HCT116 (cell line): ENCODE data around the gene IGF2. TPM values are rescaled to one million over a fixed set of nuclear protein-coding genes. Genes with fewer than 3 reads are reported as not detected.

ENCODE experiments used
- ATAC-seq: fragments of 200-7000 bp; cut with Tn5 transposase; 2 replicates; pipeline ENCODE4 v1.9.1; 2020; ENCODE audit warnings: mild to moderate bottlenecking, moderate library complexity
- BruUV-seq: library from RNA; stranded (reverse); fragments of 400-500 nt; replicated peaks from 2 replicates; lab custom pipeline; 2021; lab: Mats Ljungman, UMichigan
- CTCF ChIA-PET: fragments of 300-600 bp; sonication (Branson Sonifier 250); formaldehyde crosslinking; loops from one replicate; lab custom pipeline; 2021; ENCODE audit warnings: antibody characterized with exemption; lab: Charles Lee
- POLR2A ChIA-PET: fragments of 300-600, 350-600 bp; sonication (Branson Sonifier 250); formaldehyde crosslinking; loops from one replicate; lab custom pipeline; 2021; ENCODE audit warnings: antibody characterized with exemption; lab: Charles Lee
- RAD21 ChIA-PET, 2 experiments: fragments of 300-600 bp; sonication (Branson Sonifier 250); formaldehyde crosslinking; loops; one replicate each; lab custom pipeline; 2023; ENCODE audit warnings: low total read pairs in 2 of 2; ENCODE audit not compliant: uncharacterized antibody in 2 of 2, unreplicated experiment in 2 of 2, low non-redundant PET in 1 of 2; lab: Charles Lee
- DNase-seq: peaks from one replicate; pipeline ENCODE4 v3.0.0-alpha.2; 2010; ENCODE audit warnings: low read depth, low spot score
- H2AFZ ChIP-seq: fragments of 200-600 bp; shearing (Covaris generic), sonication (generic); 2 replicates; pipeline ENCODE4 v1.6.1; 2017; ENCODE audit warnings: low read depth, mixed run types, mixed read lengths, antibody characterized with exemption, low read length; ENCODE audit not compliant: poor library complexity, severe bottlenecking
- H3K27ac ChIP-seq: 2 replicates; pipeline ENCODE4 v1.5.1; 2012; ENCODE audit warnings: low read depth, low read length
- H3K27me3 ChIP-seq: fragments of 200-600 bp; sonication (generic); 2 replicates; pipeline ENCODE4 v1.6.1; 2016; ENCODE audit warnings: mixed run types, low read length, mixed read lengths; ENCODE audit not compliant: insufficient read depth
- H3K36me3 ChIP-seq, 2 experiments: fragments of 200-500 bp in 1 of 2; fragments of 200-600 bp in 1 of 2; sonication (Bioruptor generic) in 1 of 2; sonication (generic) in 1 of 2; 2 replicates each; pipeline versions ENCODE4 v1.5.1 to v1.6.1; 2014 to 2016; ENCODE audit warnings: low read length in 2 of 2, inconsistent platforms in 1 of 2, mixed read lengths in 1 of 2, mixed run types in 1 of 2; ENCODE audit not compliant: insufficient read depth in 2 of 2, control insufficient read depth in 1 of 2
- H3K4me1 ChIP-seq, 2 experiments: fragments of 200-600 bp in 1 of 2; sonication (generic) in 1 of 2; 2 replicates each; pipeline versions ENCODE4 v1.5.1 to v1.6.1; 2012 to 2017; ENCODE audit warnings: low read length in 2 of 2, inconsistent platforms in 1 of 2, mild to moderate bottlenecking in 1 of 2, mixed read lengths in 1 of 2, mixed run types in 1 of 2, moderate library complexity in 1 of 2; ENCODE audit not compliant: insufficient read depth in 2 of 2, control insufficient read depth in 1 of 2
- H3K4me2 ChIP-seq: fragments of 200-600 bp; sonication (generic); 2 replicates; pipeline ENCODE4 v1.6.1; 2017; ENCODE audit warnings: mixed run types, low read length, mixed read lengths
- H3K4me3 ChIP-seq, 2 experiments: fragments of 200-600 bp in 1 of 2; sonication (generic) in 1 of 2; replicated peaks in 1 of 2; 2 replicates each; pipeline ENCODE4 v1.5.1; 2011 to 2016; ENCODE audit warnings: low read length in 2 of 2, control low read depth in 1 of 2, low read depth in 1 of 2, mild to moderate bottlenecking in 1 of 2, mixed read lengths in 1 of 2, mixed run types in 1 of 2
- H3K79me2 ChIP-seq: fragments of 200-600 bp; sonication (generic); 2 replicates; pipeline ENCODE4 v1.6.1; 2017; ENCODE audit warnings: mild to moderate bottlenecking, mixed run types, low read length, moderate library complexity, mixed read lengths; ENCODE audit not compliant: insufficient read depth
- H3K9ac ChIP-seq: fragments of 200-600 bp; sonication (generic); 2 replicates; pipeline ENCODE4 v1.6.1; 2016; ENCODE audit warnings: low read length, mixed read lengths
- H3K9me2 ChIP-seq: fragments of 200-600 bp; sonication (generic), shearing (Covaris generic); 2 replicates; pipeline ENCODE4 v1.6.1; 2017; ENCODE audit warnings: mixed run types, mild to moderate bottlenecking, moderate library complexity; ENCODE audit not compliant: insufficient read depth
- H3K9me3 ChIP-seq, 2 experiments: fragments of 200-500 bp in 1 of 2; fragments of 200-600 bp in 1 of 2; sonication (Bioruptor generic) in 1 of 2; sonication (generic) in 1 of 2; 2 replicates each; pipeline ENCODE4 v1.6.1; 2014 to 2017; ENCODE audit warnings: low read length in 2 of 2, mixed read lengths in 2 of 2, inconsistent platforms in 1 of 2, low read depth in 1 of 2, mild to moderate bottlenecking in 1 of 2, mixed run types in 1 of 2, moderate library complexity in 1 of 2; ENCODE audit not compliant: control insufficient read depth in 1 of 2, insufficient read depth in 1 of 2
- H4K20me1 ChIP-seq: fragments of 200-600 bp; sonication (generic), shearing (Covaris generic); 2 replicates; pipeline ENCODE4 v1.6.1; 2017; ENCODE audit warnings: mixed run types, mild to moderate bottlenecking, moderate library complexity; ENCODE audit not compliant: insufficient read depth
- CBX3 ChIP-seq: IDR thresholded peaks from 2 replicates; pipeline ENCODE4 v1.6.1; 2012; ENCODE audit warnings: low read depth
- FOSL1 ChIP-seq: IDR thresholded peaks from 2 replicates; pipeline ENCODE4 v1.6.1; 2012; ENCODE audit warnings: low read depth
- SP1 ChIP-seq: IDR thresholded peaks from 2 replicates; pipeline ENCODE4 v1.6.1; 2012; ENCODE audit warnings: low read depth
- SRF ChIP-seq: IDR thresholded peaks from 2 replicates; pipeline ENCODE4 v1.6.1; 2012; ENCODE audit warnings: low read depth
- ZNF274 ChIP-seq: fragments of 200-500 bp; sonication (Bioruptor generic); IDR thresholded peaks from 2 replicates; pipeline ENCODE4 v1.6.1; 2014; ENCODE audit warnings: mild to moderate bottlenecking, low read depth, low read length, inconsistent platforms
- intact Hi-C: fragments of 100-400 bp; cut with micrococcal nuclease; formaldehyde crosslinking; loops from 2 replicates; pipeline ENCODE4 v1.10.0; 2022
- total RNA-seq: library from RNA; stranded (reverse); gene quantifications from one replicate; pipeline ENCODE4 v1.2.1, GENCODE V29; 2021; ENCODE audit not compliant: unreplicated experiment
- TF ChIP-seq, protein P1 (sequence below): IDR thresholded peaks from 2 replicates; pipeline ENCODE4 v1.6.1; 2012

IGF2 gene
- total RNA-seq, 1 experiment from 2014 or later = 17.9 TPM

DNA sequence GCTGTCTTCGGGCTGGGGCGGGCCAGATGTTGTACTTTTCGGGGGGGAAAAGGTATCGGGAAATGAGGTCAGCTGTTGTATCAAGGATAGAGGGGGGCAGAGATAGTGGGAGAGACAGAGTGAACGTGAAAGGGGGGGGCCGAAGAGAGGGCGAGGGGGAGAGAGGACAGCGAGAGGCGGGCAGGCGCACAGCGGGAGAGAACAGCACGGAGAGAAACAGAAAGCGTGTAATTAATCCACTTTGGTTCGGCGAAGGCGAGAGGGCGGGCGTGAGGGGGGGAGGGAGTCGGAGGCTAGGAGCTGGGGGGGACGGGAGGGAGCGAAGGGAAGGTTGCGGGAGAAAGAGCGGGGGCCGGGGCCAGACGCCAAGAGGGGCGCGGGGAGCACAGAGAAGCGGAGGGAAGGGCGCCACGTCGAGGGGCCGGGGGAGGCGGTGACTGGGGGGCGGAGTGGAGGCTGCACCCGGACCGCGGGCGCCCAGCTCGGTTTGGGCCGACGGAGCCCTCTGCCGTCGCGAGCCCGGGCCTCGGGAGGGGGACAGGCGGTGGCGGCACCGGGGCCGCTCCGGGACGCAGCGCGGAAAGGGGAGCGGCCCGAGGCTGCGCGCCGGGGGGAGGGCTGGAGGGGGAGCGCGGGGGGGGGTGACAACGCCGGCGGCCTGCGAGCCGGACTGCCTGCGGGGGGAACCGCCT, 612 bp downstream of the IGF2 start:
- Histone ChIP-seq H3K27me3 (no peaks in the 10 kb centered on the region), H3K9me2 (no peaks in the 10 kb centered on the region), H3K9me3 (no peaks in the 10 kb centered on the region), H3K4me2 (peak overlapping the region; percentile 96), H4K20me1 (no peaks in the 10 kb centered on the region), H3K4me3 (peak overlapping the region; percentile 48 to 60), H3K79me2 (no peaks in the 10 kb centered on the region), H3K4me1 (peaks cover 0 to 23% of the 10 kb centered on the region in 2 experiments; a peak in 2 of 4 replicates), H2AFZ (no peak overlapping the region), H3K27ac (no peak overlapping the region; the same call in 1 of the 2 replicates), H3K36me3 (no peaks in the 10 kb centered on the region), H3K9ac (peak overlapping the region; percentile 11; the same call in 1 of the 2 replicates)
- BruUV-seq = no TSS peak
- intact Hi-C loops = loop anchor here (5.0 kb wide), 1 partner anchor 51 kb away; no protein-coding TSS in a partner anchor
- no peak for DNase-seq
- CTCF ChIA-PET = interaction anchor here (0.6 kb wide), 1 partner anchor 316 kb away, joined by 3 read pairs; no protein-coding TSS in a partner anchor
- POLR2A ChIA-PET = no interaction called here
- peak; percentile 18 for ATAC-seq
- RAD21 ChIA-PET = no interaction called here
- no peak for TF ChIP-seq SRF
- TF ChIP-seq CBX3 = no peak
- TF ChIP-seq FOSL1 = no peak

DNA sequence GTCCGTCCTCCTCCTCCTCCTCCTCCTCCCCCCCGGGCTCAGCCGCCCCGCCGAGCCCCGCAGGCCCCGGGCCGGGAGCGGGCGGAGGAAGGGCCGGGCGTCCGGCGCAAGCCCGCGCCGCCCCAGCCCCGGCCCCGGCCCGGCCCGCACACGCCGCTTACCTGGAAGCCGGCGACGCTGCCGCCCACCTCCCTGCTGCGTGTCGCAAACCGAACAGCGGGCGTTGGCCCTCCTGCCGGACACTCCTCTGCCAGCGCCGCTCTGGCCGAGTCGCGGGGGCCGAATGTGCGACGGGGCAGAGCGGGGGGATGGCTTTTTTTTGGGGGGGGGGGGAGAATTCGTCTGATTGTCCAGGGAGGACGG, 1.1 kb downstream of the IGF2 start:
- Histone ChIP-seq H3K9me2 (no peaks in the 10 kb centered on the region), H3K4me3 (peak overlapping the region; percentile 48 to 60), H3K4me2 (peak overlapping the region; percentile 96), H3K79me2 (no peaks in the 10 kb centered on the region), H3K9ac (peak overlapping the region; percentile 39), H2AFZ (no peak overlapping the region), H3K27me3 (no peaks in the 10 kb centered on the region), H3K36me3 (no peaks in the 10 kb centered on the region), H3K4me1 (peaks cover 0 to 23% of the 10 kb centered on the region in 2 experiments; a peak in 2 of 4 replicates), H3K9me3 (no peaks in the 10 kb centered on the region), H4K20me1 (no peaks in the 10 kb centered on the region), H3K27ac (peak overlapping the region; percentile 18; the same call in 1 of the 2 replicates)
- DNase-seq (no peak), ATAC-seq (peak; percentile 38)
- TF ChIP-seq, protein P1, sequence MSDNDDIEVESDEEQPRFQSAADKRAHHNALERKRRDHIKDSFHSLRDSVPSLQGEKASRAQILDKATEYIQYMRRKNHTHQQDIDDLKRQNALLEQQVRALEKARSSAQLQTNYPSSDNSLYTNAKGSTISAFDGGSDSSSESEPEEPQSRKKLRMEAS = no peak
- no peak for TF ChIP-seq ZNF274
- TF ChIP-seq SP1 = no peak
- ChIA-PET RAD21 (no interaction called here), CTCF (interaction anchor here (0.6 kb wide), 1 partner anchor 316 kb away, joined by 3 read pairs; no protein-coding TSS in a partner anchor), POLR2A (no interaction called here)
- intact Hi-C loops = loop anchor here (5.0 kb wide), 1 partner anchor 51 kb away; no protein-coding TSS in a partner anchor
- no TSS peak for BruUV-seq
